SIG-M5 treated with dmso at 0.1 percent for 504 hours (cell line): ENCODE measurements around the gene PIP5K1B.

Experiments used
- DNase-seq: peaks from one replicate; lab custom pipeline; 2025; ENCODE audit not compliant: unreplicated experiment; lab: John Stamatoyannopoulos, UW

The PIP5K1B gene

GRCh38 chr9:68947842-68948569 lies 243.0 kb downstream of the PIP5K1B start:
- no peak for DNase-seq

DNA sequence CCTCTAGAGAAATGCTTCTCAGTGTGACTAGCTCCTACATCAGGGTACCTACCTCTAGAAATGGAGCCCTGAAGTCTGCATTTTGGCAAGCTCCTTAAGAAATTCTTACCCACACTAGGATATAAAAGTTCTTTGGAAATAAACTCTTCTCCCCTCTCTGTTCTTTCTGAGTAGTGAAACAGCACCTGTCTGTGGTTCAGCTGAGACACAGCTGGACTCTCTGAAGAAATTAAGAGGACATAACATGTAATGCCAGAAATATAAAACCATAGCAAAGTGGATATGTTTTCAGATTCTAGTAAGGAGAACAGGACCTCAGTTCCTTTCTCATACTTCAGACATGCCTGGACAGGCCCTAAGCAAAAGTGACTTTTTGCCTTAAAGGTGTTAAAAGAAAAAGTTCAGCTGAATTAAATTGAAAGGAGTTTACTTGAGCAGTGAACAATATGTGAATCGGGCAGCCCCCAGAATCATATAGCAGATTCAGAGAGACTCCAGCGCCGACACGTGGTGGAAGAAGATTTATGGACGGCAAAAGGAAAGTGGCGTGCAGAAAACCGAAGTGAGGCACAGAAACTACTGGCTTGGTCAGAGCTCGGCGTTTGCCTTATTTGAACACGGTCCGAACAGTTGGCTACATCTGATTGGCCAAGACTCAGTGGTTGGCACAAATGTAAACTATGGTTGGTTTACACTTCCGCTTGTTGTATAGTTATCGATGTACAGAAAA lies 244.4 kb downstream of the PIP5K1B start:
- DNase-seq: no peak

DNA sequence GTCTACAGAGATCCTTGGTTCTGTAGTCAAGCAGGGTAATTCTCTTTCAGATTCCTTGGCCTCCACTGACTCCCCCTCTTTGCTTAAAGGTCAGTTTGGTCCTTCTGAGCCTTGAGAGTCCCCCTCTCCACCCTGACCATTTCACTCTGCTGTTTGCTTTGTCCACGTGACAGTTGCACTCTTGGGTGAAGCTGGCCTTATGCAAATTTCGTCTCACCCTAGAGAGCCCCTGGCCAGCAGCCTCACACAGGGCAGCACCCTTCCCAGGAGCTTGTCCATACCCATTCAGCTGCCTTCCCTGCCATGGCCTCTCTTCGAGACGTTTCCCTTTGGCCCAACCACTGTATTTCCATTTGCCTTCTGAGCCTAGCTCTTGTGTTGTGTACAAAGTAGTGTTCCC lies 245.1 kb downstream of the PIP5K1B start:
- DNase-seq: no peak

DNA sequence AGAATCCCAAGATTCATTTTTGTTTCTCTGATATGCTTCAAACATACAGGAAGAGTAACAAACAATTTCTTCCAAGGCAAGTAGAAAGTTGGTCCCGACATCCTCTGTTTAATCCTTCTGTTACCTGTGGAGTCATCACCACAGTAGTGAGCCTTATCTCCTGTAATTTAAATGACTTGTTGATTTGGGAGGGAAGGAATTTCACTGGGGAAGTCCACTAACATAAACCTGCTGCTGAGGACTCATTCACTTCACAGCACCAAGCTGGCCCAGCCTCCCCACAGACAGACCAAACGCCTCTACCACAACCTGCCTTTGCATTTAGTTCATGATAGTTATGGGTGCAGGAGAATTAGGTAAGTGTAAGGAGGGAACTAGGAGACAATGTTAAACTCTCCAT lies 245.6 kb downstream of the PIP5K1B start:
- DNase-seq: no peak

DNA sequence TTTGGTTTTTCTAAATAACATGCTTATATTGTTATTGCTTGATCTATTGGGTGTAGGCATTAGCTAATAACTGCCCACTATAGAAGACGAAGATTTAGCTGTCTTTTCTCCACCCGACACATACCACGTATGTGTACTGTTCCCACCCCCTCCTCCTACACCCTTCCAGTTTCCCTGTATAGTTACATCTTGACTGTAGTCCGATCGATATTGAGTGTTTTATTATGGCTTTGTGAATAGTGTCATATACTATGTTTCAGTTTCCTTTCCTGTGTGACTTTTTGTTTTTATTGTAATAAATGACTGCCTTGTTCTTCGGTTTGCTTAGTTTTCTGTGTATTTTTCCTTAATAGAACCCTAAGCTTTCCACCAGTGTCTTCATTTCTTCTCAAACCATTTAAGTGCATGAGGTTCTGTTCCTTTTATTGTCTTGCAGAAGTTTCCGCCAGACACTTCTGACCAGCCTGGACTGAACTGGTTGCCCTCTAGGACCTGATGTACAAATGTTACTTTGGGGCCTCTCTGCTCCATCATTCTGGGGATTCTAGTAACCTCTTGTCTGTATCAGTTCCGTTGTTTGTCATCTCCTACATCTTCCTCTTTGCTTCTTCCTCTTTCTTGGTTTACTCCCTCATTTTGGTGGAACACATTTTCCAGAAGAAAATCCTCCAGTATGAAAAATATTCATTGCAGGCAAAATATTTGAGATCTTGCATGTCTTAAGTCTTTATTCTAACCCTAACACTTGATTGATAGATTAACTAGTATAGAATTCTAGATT lies 247.0 kb downstream of the PIP5K1B start:
- DNase-seq: peak; percentile 81

GRCh38 chr9:68953771-68954170 lies 248.7 kb downstream of the PIP5K1B start:
- DNase-seq: no peak

- no peak for DNase-seq
Observed at GRCh38 chr9:68955330-68955729, 250.3 kb downstream of the PIP5K1B start.

DNA sequence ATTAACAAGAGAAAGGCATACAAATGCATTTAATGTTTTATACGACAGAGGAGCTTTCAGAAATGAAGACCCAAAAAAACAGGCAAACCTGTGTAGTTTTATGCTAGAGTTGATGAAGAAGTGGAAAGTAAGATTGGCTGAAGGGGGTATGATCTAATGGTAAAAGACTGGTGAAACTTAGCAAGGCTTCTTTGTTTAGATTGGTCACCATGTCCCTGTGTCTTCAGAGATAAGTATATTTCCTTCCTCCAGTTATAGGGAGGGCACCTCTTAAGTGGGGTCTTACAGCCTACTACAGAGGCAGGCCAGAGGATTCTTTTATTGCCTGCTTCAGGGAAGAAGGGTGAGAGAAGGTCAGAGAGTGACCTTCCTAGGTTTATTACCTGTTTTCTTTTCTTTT lies 252.4 kb downstream of the PIP5K1B start:
- DNase-seq: no peak

- DNase-seq: no peak
Observed at GRCh38 chr9:68961587-68961986, 256.5 kb downstream of the PIP5K1B start.

DNA sequence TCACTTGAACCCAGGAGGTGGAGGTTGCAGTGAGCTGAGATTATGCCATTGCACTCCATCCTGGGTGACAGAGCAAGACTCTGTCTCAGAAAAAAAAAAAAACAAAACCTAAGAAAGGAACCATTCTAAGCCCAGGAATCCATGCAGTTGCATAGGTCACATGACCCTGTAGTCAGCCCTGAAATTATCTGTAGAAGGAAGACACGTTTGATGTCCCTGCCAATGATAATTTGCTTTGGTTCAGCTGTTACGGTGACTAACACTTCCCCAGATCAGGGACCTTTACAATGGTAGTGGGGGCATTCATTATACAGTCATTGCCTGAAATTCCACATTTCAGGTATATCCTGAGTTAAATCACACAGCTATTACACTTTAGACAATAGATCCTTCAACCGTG lies 258.4 kb downstream of the PIP5K1B start:
- no peak for DNase-seq

- no peak for DNase-seq
Observed at GRCh38 chr9:68964102-68964541, 259.1 kb downstream of the PIP5K1B start.

DNA sequence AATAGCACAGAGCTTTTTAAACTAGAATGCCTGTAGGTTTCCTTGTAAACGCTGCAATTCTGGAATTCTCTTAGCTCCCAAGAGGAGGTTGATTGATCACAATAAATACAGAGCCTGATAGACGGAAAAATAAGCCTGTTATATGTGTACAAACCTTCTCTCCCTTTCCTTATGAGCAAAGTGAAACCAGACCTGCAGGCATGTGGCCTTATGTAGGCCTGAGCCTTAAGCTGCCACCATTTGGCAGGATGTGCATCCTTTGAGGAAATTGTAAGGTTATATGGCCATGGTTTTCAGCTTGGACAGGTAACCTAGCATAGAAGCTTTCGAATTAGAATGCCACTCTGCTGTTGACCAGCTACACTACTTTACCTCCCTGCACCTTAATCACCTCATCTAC lies 259.7 kb downstream of the PIP5K1B start:
- no peak for DNase-seq

DNA sequence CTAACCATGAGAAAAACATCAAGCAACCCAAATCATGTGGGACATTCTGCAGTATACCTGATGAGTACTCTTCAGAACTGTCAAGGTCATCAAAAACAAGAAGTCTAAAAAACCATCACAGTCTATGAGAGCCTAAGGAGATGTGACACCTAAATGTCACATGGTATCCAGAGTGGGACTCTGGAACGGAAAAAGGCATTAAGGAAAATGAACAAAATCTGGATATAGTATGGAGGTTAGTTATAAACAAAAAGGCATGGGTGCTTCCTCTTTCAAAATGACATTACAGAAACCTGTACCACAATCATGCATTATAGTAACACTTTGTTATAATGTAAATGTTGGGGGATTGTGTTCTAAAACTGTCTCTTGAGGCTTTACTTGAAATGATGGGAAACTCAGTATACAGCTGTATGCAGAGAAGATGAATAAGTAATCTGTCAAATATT lies 261.5 kb downstream of the PIP5K1B start:
- no peak for DNase-seq

DNA sequence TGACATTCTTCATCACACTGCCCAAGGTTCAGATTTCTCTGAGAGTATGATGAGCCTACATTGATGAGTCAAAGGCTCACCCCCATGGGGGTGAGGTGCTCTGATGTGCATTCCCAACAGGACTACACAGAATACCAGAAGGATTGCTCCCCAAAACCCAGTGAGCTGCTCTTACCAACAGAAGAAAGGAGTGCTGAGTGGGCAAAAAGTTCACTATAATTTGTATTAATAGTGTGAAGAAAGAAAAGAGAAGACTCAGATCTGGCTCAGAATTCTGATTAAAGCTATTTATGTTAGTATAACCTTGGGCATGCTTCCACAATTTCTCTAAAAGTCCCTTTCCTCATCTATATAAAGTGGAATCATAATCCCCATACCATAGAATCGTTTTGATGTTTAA lies 262.8 kb downstream of the PIP5K1B start:
- DNase-seq: no peak

GRCh38 chr9:68969538-68969937 lies 264.5 kb downstream of the PIP5K1B start:
- DNase-seq: no peak

- no peak for DNase-seq
Observed at GRCh38 chr9:68970151-68970550, 265.1 kb downstream of the PIP5K1B start.

DNA sequence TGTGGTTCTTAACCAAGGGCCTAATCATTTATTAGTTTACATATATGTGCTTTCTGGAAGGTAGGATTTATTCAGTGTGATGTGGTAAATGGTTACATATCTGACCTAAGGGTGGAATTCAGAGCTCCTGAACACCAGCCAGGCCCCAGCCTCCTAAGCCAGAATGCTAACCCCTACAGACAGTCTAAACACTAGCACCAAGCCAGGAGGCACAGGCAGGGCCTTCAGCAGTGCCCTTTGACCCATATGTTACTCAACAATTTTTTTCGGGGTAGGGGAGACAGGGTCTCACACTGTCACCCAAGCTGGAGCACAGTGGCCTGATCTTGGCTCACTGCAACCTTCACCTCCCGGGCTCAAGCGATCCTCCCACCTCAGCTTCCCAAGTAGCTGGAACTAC lies 268.6 kb downstream of the PIP5K1B start:
- no peak for DNase-seq

DNA sequence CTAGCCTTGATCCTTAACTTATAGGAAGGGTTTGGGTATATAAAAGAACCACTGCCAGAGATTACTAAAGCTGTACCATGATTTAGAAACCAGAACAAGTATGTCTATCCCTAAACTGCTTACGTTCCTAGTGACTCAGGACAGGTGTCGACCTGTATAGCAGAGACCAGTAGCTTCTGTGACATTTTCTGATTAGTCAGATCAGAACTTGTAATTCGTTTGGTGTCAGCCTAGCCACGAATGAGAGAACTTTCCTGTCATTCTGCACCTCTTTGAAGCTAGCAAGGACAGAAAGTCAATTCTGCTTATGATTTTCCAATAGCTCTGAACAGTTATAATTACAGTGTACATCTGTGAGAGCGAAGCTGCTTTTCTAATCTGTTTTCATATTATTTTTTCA lies 269.4 kb downstream of the PIP5K1B start:
- no peak for DNase-seq

- DNase-seq: no peak
Observed at GRCh38 chr9:68974901-68975300, 269.9 kb downstream of the PIP5K1B start.

DNA sequence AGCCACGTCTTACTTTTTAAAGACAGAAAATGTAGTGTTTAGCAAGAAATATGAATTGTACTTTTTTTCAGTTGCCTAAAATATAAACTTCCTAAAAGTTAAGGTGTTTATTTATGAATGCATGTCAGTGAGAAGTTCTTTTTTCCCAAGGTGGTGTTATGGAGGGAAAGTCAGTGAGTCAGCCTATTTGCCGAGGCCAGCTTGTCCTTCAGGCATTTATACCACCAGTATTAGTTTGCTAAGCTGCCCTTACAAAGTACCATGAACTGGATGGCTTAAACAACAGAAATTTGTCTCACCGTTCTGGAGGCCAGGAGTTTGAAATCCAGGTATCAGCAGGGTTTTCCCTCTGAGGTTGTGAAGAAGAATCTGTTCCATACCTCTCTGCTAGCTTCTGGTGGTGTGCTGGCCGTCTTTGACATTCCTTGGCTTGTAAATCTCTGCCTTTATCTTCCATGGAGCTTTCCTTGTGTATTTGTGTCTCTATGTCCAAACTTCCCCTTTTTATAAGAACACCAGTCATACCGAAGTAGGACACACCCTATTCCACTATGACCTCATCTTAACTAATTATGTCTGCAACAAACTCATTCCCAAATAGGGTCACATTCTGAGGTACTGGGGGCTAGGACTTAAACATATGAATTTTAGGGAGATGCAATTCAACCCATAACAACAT lies 270.5 kb downstream of the PIP5K1B start:
- DNase-seq: peak; percentile 10

- DNase-seq: peak; percentile 70
Observed at GRCh38 chr9:68978066-68978465, 273.0 kb downstream of the PIP5K1B start.
